NCI-H1930 (cell line): ENCODE measurements around the gene KLK1.

Experiments
- DNase-seq, 2 experiments: peaks; one replicate each; lab custom pipeline; 2025; lab: John Stamatoyannopoulos, UW

KLK1 gene

DNA sequence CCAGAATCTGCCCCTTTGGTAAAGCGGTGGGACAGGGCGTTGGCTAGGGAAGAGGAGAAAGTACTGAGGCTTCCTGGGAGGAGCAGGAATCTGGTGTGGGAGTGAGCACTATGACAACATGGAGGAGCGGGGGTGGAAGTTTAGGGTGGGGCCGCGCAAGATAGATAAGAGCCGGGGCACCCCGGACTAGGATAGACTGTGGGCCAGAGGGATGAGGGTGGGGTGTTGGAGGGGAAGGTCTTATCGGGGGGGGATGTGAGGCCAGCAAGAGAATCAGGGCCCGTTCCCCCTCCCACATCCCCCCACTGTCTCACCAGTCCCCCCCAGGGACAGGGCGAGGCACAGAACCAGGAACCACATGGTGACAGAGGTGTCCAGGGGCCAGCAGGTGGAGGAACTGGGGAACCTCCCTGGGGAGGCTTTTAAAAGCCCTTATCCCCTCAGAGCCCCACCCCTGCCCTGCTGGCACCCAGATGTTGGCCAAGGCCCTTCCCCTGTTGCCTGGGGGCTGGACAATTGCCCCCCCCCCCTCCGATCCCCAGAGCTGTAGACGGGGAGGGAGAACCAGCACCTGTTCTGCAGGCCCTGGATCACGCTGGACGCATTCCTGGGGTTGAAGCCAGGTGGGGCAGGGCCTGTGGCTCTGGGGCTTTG is at the start of gene KLK1:
Gene KLK1 (minus strand): TSS at position 399 of the 654 bp plus-strand sequence. CDS start 39 bp downstream, at position 360.
- no peak for DNase-seq

DNA sequence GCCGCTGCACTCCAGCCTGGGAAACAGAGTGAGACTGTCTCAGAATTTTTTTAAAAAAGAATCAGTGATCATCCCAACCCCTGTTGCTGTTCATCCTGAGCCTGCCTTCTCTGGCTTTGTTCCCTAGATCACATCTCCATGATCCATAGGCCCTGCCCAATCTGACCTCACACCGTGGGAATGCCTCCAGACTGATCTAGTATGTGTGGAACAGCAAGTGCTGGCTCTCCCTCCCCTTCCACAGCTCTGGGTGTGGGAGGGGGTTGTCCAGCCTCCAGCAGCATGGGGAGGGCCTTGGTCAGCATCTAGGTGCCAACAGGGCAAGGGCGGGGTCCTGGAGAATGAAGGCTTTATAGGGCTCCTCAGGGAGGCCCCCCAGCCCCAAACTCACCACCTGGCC is 49.5 kb upstream of the KLK1 start, which contains the start of gene KLK2:
Gene KLK2 (plus strand): TSS at position 384 of the 400 bp plus-strand sequence. CDS start 35 bp downstream, outside the sequence.
- no peak for DNase-seq

DNA sequence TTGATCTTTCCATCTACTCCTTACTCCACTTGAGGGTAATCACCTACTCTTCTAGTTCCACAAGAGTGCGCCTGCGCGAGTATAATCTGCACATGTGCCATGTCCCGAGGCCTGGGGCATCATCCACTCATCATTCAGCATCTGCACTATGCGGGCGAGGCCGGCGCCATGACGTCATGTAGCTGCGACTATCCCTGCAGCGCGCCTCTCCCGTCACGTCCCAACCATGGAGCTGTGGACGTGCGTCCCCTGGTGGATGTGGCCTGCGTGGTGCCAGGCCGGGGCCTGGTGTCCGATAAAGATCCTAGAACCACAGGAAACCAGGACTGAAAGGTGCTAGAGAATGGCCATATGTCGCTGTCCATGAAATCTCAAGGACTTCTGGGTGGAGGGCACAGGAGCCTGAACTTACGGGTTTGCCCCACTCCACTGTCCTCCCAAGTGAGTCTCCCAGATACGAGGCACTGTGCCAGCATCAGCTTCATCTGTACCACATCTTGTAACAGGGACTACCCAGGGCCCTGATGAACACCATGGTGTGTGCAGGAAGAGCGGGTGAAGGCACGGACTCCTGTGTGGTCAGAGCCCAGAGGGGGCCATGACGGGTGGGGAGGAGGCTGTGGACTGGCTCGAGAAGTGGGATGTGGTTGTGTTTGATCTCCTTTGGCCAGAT is 47.0 kb upstream of the KLK1 start:
- no peak for DNase-seq

DNA sequence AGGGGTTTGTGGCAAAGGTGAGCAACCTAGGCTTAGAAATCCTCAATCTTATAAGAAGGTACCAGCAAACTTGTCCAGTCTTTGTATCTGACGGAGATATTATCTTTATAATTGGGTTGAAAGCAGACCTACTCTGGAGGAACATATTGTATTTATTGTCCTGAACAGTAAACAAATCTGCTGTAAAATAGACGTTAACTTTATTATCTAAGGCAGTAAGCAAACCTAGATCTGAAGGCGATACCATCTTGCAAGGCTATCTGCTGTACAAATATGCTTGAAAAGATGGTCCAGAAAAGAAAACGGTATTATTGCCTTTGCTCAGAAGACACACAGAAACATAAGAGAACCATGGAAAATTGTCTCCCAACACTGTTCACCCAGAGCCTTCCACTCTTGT is 45.9 kb upstream of the KLK1 start:
- DNase-seq: no peak

DNA sequence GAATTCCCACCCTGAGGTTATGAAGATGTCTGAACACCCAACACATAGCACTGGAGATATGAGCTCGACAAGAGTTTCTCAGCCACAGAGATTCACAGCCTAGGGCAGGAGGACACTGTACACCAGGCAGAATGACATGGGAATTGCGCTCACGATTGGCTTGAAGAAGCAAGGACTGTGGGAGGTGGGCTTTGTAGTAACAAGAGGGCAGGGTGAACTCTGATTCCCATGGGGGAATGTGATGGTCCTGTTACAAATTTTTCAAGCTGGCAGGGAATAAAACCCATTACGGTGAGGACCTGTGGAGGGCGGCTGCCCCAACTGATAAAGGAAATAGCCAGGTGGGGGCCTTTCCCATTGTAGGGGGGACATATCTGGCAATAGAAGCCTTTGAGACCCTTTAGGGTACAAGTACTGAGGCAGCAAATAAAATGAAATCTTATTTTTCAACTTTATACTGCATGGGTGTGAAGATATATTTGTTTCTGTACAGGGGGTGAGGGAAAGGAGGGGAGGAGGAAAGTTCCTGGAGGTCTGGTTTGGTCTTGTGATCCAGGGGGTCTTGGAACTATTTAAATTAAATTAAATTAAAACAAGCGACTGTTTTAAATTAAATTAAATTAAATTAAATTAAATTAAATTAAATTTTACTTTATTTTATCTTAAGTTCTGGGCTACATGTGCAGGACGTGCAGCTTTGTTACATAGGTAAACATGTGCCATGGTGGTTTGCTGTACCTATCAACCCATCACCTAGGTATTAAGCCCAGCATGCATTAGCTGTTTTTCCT is 38.1 kb upstream of the KLK1 start:
- no peak for DNase-seq

DNA sequence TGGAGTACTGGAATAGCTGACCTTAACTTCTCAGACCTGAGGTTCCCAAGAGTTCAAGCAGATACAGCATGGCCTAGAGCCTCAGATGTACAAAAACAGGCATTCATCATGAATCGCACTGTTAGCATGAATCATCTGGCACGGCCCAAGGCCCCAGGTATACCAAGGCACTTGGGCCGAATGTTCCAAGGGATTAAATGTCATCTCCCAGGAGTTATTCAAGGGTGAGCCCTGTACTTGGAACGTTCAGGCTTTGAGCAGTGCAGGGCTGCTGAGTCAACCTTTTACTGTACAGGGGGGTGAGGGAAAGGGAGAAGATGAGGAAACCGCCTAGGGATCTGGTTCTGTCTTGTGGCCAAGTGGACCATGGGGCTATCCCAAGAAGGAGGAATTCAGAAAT is 37.4 kb upstream of the KLK1 start:
- DNase-seq: no peak

DNA sequence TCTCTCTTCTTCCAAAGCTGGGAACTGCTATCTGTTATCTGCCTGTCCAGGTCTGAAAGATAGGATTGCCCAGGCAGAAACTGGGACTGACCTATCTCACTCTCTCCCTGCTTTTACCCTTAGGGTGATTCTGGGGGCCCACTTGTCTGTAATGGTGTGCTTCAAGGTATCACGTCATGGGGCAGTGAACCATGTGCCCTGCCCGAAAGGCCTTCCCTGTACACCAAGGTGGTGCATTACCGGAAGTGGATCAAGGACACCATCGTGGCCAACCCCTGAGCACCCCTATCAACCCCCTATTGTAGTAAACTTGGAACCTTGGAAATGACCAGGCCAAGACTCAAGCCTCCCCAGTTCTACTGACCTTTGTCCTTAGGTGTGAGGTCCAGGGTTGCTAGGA is 36.3 kb upstream of the KLK1 start:
- DNase-seq: no peak

DNA sequence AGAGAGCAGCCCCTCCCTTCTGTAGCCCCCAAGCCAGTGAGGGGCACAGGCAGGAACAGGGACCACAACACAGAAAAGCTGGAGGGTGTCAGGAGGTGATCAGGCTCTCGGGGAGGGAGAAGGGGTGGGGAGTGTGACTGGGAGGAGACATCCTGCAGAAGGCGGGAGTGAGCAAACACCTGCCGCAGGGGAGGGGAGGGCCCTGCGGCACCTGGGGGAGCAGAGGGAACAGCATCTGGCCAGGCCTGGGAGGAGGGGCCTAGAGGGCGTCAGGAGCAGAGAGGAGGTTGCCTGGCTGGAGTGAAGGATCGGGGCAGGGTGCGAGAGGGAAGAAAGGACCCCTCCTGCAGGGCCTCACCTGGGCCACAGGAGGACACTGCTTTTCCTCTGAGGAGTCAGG is 35.3 kb upstream of the KLK1 start:
- no peak for DNase-seq

DNA sequence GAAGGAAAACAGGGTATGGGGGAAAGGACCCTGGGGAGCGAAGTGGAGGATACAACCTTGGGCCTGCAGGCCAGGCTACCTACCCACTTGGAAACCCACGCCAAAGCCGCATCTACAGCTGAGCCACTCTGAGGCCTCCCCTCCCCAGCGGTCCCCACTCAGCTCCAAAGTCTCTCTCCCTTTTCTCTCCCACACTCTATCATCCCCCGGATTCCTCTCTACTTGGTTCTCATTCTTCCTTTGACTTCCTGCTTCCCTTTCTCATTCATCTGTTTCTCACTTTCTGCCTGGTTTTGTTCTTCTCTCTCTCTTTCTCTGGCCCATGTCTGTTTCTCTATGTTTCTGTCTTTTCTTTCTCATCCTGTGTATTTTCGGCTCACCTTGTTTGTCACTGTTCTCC is 33.8 kb upstream of the KLK1 start:
- DNase-seq: no peak

DNA sequence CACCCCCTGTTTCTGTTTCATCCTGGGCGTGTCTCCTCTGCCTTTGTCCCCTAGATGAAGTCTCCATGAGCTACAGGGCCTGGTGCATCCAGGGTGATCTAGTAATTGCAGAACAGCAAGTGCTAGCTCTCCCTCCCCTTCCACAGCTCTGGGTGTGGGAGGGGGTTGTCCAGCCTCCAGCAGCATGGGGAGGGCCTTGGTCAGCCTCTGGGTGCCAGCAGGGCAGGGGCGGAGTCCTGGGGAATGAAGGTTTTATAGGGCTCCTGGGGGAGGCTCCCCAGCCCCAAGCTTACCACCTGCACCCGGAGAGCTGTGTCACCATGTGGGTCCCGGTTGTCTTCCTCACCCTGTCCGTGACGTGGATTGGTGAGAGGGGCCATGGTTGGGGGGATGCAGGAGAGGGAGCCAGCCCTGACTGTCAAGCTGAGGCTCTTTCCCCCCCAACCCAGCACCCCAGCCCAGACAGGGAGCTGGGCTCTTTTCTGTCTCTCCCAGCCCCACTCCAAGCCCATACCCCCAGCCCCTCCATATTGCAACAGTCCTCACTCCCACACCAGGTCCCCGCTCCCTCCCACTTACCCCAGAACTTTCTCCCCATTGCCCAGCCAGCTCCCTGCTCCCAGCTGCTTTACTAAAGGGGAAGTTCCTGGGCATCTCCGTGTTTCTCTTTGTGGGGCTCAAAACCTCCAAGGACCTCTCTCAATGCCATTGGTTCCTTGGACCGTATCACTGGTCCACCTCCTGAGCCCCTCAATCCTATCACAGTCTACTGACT is 31.2 kb upstream of the KLK1 start, which contains the start of gene KLK3:
Gene KLK3 (plus strand): TSS at position 280 of the 775 bp plus-strand sequence. CDS start 41 bp downstream, at position 321.
- no peak for DNase-seq

DNA sequence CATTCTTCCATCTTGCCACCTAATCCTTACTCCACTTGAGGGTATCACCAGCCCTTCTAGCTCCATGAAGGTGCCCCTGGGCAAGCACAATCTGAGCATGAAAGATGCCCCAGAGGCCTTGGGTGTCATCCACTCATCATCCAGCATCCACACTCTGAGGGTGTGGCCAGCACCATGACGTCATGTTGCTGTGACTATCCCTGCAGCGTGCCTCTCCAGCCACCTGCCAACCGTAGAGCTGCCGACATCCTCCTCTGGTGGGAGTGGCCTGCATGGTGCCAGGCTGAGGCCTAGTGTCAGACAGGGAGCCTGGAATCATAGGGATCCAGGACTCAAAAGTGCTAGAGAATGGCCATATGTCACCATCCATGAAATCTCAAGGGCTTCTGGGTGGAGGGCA is 28.0 kb upstream of the KLK1 start:
- no peak for DNase-seq

DNA sequence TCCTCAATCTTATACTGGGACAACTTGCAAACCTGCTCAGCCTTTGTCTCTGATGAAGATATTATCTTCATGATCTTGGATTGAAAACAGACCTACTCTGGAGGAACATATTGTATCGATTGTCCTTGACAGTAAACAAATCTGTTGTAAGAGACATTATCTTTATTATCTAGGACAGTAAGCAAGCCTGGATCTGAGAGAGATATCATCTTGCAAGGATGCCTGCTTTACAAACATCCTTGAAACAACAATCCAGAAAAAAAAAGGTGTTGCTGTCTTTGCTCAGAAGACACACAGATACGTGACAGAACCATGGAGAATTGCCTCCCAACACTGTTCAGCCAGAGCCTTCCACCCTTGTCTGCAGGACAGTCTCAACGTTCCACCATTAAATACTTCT is 27.2 kb upstream of the KLK1 start:
- no peak for DNase-seq

DNA sequence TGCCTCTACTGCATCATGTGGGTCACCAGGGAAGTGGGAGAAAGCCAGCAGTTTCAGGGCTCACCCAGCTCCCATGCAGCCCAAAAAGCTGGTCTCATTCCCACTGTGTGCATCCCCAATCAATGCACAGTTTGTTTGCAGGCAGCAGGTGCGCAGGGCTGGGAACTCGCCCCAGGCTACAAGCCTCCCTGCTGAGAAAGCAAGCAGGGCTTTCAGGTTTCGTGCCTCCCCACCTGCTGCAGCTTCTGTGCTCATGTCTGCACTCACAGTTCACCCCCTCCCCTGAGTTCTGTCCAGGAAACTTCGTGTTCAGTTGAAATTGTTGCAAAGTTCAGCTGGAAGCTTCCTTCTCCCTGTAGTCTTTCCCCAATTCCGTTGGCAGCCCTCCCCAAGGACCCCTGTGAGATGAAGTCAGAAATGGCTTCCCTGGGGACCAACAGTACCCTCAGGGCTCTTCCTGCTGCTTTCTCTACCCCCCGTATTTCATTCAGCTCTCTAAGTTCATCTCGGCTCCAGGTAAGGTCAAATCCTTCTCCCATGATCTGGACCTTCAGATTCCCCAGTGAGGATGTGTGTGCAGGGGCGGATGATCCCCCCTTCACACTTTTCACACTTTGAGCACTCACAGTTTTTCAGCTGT is 20.8 kb upstream of the KLK1 start:
- DNase-seq: peak in 1 of 2 experiments; percentile 20

DNA sequence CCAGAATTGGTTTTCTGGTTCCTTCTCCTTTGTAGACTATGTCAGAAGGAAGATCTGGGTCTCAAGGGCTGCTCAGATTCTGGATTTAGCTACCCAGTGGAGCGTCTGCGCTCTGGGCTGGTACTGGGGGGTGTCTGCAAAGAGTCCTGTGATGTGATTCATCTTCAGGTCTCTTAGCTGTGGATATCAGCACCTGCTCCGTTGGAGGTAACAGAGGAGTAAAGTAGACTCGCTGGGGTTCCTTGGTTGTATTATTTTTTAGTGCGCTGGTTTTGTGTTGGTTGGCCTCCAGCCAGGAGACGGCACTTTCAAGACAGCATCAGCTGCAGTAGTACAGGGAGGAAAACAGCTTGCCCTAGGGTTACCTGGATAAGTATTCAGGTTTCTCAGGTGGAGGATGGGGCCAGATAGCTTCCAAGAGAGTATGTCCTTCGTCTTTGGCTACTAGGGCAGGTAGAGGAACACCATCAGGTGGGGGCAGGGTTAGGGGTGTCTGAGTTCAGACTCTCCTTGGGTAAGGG is 20.2 kb upstream of the KLK1 start:
- DNase-seq: no peak

DNA sequence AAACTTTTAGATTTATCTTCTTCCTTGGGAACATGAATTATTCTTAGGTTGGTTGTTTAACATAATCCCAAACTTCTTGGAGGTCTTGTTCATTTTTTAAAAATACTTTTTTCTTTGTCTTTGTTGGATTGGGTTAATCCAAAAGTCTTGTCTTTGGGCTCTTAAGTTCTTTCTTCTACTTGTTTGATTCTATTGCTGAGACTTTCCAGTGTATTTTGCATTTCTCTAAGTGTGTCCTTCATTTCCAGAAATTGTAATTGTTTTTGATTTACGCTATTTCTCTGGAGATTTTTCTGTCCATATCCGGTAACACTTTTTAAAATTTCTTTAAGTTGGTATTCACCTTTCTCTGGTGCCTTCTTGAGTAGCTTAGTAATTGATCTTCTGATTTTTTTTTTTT is 19.6 kb upstream of the KLK1 start:
- no peak for DNase-seq

DNA sequence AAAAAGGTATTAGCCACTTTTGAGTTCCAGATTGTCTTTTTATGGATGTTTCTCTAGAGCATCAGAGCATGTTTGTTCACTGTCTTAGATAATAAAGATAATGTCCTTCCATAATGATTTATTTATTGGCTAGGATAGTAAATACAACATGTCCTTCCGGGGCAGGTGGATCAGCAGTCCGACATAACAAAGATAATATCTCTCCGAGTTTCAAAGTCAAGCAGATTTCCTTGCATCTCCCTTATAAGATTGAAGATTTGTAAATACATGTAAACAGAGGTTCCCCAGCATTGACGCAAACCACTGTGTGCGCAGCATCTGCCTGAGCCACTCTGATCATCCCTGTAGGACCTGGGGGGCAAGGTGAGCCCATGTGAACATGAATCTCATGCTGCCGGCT is 18.5 kb upstream of the KLK1 start:
- DNase-seq: no peak

DNA sequence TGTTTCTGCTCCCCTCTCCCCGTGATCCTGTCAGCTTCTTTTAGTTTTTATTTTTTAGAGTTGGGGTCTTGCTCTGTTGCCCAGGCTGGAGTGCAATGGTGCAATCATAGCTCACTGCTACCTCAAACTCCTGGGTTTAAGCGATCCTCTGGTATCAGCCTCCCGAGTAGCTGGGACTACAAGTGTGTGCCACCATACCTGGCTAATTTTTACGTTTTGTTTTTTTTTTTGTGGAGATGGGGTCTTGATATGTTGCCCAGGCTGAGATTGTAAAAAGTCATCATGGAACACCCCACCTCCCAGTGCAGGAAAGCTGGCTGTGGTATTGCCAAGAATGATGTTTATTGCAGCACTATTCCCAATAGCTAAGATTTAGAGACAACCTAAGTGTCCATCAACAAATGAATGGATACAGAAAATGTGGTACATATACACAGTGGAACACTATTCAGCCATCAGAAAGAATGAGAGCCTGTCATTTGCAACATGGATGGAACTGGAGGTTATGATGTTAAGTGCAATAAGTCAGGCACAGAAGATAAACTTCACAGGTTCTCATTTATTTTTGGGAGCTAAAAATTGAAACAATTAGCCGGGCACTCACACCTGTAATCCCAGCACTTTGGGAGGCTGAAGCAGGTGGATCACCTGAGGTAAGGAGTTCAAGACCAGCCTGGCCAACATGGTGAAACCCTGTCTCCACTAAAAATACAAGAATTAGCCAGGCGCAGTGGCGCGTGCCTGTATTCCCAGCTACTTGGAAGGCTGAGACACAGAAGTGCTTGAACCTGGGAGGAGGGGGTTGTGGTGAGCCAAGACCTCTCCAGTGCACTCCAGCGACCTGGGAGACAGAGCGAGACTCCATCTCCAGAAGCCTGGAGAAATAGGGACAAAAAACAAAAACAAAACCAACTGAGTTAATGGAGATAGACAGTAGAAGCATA is 16.4 kb upstream of the KLK1 start:
- no peak for DNase-seq

DNA sequence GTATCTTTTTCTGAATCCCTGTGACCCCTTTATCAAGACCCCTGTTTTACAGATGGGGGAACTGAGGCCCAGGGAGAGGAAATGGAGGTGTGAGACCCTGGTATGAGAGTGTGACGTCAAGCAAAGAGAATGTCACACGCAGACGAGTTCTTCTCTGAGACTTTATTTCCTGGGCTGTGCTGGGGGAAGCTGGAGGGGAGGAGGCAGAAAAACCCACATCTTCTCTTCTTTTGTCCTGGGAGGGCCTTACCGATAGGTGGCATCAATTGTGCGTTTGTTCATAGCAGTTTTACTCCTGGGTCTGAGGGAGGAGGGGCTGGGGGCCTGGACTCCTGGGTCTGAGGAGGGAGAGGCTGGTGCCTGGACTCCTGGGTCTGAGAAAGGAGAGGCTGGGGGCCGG is 14.7 kb upstream of the KLK1 start:
- DNase-seq: no peak

DNA sequence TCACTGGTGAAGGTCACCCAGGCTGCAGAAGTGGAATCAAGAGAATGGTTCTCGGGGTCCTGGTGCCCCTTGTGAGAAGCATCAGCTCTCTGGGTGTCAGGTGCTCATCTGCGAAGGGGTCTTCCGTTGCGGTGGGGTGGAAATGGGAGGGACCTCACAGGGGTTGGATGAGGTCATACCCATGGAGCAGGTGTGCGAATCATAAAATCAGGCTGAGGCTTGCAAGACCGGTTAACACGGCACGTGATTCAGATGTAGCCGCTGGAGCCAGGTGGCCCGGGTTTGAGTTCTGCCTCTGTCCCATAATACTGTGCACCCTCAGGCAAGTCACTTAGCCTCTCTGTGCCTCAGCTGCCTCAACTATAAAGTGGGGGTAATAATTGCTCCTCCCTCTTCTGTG is 13.7 kb upstream of the KLK1 start:
- no peak for DNase-seq

DNA sequence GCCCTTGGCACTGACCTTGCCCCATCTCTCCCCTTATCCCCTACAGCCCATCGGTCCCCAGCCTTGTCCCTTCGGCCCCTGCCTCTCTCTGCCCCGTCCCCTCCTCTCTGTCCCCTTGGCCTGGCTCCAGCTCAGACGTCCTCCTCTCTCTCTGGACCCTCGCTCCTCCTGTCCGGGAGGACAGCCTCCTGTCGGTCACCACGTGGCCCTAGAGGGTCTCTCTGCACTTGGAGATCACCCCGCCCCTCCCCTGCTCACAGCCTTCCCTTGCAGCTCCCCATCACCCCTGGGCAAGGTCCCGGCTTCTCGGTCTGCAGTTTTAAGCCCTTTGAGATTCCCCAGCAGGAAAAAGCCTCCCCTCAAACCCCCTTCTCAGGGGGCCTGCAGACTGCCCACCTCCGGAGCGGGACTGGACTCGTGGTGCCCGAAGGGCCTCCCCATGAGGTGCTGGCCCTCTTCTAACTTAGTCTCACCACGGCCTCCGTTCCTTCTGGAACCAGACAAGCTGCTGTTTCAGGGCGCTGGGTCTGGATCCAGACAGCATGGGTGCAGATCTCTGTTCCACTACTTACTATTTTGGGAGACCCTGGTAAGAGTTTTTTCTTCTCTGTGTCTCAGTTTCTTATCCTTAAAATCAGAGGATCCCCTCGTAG is 13.1 kb upstream of the KLK1 start:
- DNase-seq: no peak
